ENCODE results near the gene IPO7. TPM values are rescaled to one million over a fixed set of nuclear protein-coding genes. Genes with fewer than 3 reads are reported as not detected.
A peak's percentile ranks its signal among the peaks of the same experiment; 100 is the strongest.

IPO7 gene
- total and polyA plus RNA-seq, 8 donors, result 91.1 to 152 (median 101) TPM

DNA sequence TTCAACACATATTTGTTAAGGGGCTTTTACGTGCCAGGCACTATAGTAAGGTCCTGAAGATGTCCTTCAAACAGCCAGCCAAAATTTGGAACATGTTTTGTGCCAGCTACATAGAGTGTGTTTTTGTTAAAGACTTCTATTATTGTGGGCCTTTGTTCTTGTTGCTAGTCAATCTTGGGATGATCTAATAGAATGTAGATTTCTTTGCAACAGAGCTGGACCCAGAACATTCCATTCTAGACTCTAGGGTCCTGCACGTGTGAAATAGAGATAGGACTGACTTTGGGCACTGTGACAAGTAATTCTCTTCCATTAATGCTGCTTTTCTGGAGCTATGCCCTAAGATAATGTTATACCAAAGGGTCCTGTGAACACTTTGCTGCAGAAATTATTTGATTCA, 16.9 kb upstream of the IPO7 start:
- intact Hi-C loops (cut with DNase I), result no loop called here
- Histone ChIP-seq H3K9me3 (no peaks in the 10 kb centered on the region), H3K4me3 (no peak overlapping the region), H3K36me3 (no peaks in the 10 kb centered on the region), H3K27ac (no peak overlapping the region), H3K27me3 (no peaks in the 10 kb centered on the region), H3K4me1 (peaks cover 3 to 25% of the 10 kb centered on the region in 2 donors)
- no peak for TF ChIP-seq CTCF (IDR thresholded peaks at IDR 0.05)
- DNase-seq (no peak), ATAC-seq (no peak)

DNA sequence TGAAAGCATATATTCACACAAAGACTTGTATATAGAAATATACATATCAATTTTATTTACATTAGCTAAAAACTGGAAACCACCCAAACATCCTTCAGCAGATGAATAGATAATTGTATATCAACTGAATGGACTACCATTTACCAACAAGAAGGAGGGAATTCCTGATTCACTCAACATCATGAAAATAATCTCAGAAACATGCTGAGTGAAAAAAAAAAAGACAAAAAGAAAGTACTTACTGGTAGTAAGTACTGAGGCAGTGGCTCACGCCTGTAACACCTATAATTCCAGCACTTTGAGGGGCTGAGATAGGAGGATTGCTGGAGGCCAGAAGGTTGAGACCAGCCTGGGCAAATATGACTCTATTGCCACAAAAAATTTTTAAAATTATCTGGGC, 7.4 kb upstream of the IPO7 start:
- Histone ChIP-seq H3K4me3 (no peak overlapping the region), H3K36me3 (no peaks in the 10 kb centered on the region), H3K4me1 (no peaks in the 10 kb centered on the region), H3K9me3 (no peaks in the 10 kb centered on the region), H3K27me3 (no peaks in the 10 kb centered on the region), H3K27ac (no peak overlapping the region)
- no peak for TF ChIP-seq CTCF (IDR thresholded peaks at IDR 0.05)
- DNase-seq (no peak), ATAC-seq (no peak)
- intact Hi-C loops (cut with DNase I), result no loop called here

DNA sequence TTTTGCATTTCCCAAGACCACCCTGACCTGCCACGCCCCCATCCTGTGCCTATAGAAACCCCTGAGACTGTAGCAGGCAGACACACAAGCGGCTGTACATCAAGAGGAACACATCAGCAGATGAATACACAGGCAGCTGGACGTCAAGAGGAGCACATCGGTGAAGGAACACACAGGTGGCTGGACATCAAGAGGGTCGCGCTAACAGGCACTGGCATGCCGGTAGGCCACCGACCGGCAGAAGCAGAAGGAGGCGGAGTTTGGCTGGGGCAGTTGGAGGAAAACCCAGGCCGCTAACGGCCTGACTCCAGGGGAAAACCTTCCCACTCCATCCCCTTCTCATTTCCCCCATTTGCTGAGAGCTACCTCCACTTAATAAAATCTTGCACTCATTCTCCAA, 5.4 kb upstream of the IPO7 start:
- Histone ChIP-seq H3K9me3 (no peaks in the 10 kb centered on the region), H3K27ac (no peak overlapping the region), H3K4me3 (no peak overlapping the region), H3K4me1 (peaks cover 0 to 1% of the 10 kb centered on the region in 2 donors), H3K27me3 (no peaks in the 10 kb centered on the region), H3K36me3 (no peaks in the 10 kb centered on the region)
- DNase-seq (no peak), ATAC-seq (no peak)
- TF ChIP-seq CTCF (IDR thresholded peaks at IDR 0.05), result no peak
- intact Hi-C loops (cut with DNase I), result no loop called here

DNA sequence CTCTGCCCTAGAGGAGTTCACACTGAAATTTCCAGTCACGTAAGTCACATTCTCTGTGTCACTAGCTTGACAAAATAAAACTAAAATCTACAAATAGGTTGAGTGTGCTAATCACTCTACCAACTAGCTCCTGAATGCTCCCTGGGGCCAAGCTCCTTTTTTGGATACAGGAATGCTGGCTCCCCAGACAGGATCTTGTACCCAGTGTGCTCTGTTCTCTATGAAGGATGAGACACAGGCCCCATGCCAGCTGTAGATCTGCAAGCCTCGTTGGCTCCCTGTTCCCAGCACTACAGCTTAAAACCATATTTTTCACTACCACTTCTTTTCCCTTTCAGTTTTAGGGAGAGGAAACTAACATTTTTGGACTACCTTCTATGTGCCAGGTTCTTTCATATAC, 3.7 kb upstream of the IPO7 start:
- intact Hi-C loops (cut with DNase I), result no loop called here

GRCh38 chr11:9385327-9385899, 961 bp downstream of the IPO7 start:
- Histone ChIP-seq H3K9me3 (no peaks in the 10 kb centered on the region), H3K4me1 (peaks cover 3 to 53% of the 10 kb centered on the region in 2 donors), H3K4me3 (peak overlapping the region; percentile 92 to 99), H3K36me3 (peaks cover 0 to 11% of the 10 kb centered on the region in 2 donors), H3K27me3 (no peaks in the 10 kb centered on the region), H3K27ac (peak overlapping the region; percentile 91 to 94)
- TF ChIP-seq CTCF (IDR thresholded peaks at IDR 0.05), result no peak
- DNase-seq (peak in 2 of 4 donors; percentile 28 to 70), ATAC-seq (peak; percentile 74)
- intact Hi-C loops (cut with DNase I), result no loop called here

More for the DNA sequence above, 3.7 kb upstream of the IPO7 start:
- Histone ChIP-seq H3K27me3 (no peaks in the 10 kb centered on the region), H3K4me1 (peaks cover 1 to 9% of the 10 kb centered on the region in 2 donors), H3K4me3 (no peak overlapping the region), H3K9me3 (no peaks in the 10 kb centered on the region), H3K27ac (no peak overlapping the region), H3K36me3 (no peaks in the 10 kb centered on the region)
- DNase-seq, result no peak
- TF ChIP-seq CTCF (IDR thresholded peaks at IDR 0.05), result no peak
- ATAC-seq, result no peak
